Body of pancreas (tissue), 4 donors: ENCODE results near the gene TPCN2.

Experiments
- POLR2A ChIP-seq, 3 donors: fragments of 450-650 bp; IDR thresholded peaks; one replicate each; pipeline ENCODE4 v1.6.1; 2016; ENCODE audit warnings: antibody characterized with exemption in 3 of 3, mild to moderate bottlenecking in 2 of 3
- TF ChIP-seq, protein P1 (sequence below), 7 experiments: fragments of 450-650 bp in 4 of 7; fragments of 200-600 bp in 3 of 7; sonication (generic) in 3 of 7; IDR thresholded peaks; one replicate each; pipeline ENCODE4 v1.5.1; 2016 to 2019; ENCODE audit warnings: antibody characterized with exemption in 7 of 7

DNA sequence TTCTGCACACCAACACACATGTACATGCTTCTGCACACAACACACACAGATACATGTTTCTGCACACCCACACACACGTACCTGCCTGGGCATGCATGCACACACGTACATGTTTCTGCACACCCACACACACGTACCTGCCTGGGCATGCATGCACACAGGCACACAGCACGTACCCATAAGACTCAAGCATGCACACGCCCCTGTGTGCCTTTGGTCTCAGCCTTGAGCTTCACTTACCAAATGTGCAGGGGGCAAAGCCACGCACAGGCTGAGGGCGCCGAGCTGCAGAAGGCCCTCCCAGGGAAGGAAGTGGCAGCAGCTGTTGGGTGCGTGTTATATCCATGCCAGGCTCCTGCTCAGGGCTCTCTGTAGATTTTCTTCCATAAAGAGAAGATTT, 72.3 kb downstream of the TPCN2 start:
- TF ChIP-seq, protein P1, sequence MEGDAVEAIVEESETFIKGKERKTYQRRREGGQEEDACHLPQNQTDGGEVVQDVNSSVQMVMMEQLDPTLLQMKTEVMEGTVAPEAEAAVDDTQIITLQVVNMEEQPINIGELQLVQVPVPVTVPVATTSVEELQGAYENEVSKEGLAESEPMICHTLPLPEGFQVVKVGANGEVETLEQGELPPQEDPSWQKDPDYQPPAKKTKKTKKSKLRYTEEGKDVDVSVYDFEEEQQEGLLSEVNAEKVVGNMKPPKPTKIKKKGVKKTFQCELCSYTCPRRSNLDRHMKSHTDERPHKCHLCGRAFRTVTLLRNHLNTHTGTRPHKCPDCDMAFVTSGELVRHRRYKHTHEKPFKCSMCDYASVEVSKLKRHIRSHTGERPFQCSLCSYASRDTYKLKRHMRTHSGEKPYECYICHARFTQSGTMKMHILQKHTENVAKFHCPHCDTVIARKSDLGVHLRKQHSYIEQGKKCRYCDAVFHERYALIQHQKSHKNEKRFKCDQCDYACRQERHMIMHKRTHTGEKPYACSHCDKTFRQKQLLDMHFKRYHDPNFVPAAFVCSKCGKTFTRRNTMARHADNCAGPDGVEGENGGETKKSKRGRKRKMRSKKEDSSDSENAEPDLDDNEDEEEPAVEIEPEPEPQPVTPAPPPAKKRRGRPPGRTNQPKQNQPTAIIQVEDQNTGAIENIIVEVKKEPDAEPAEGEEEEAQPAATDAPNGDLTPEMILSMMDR (IDR thresholded peaks at IDR 0.05) = no peak
- no peak for TF ChIP-seq POLR2A (IDR thresholded peaks at IDR 0.05)
